HG03139 (cell line): ENCODE results near the gene TBCEL.
"Not testable (repeated sequence)": the region's sequence is repeated elsewhere in the genome, so short reads cannot be mapped to it uniquely, and the experiment has no call there.

Source experiments
- ATAC-seq: cut with Tn5 transposase; IDR thresholded peaks from one replicate; pipeline ENCODE4 v1.9.1; 2021; ENCODE audit not compliant: unreplicated experiment

TBCEL gene

GRCh38 chr11:121024989-121025388 is 1.1 kb downstream of the TBCEL start:
- no peak for ATAC-seq

- no peak for ATAC-seq
Observed at GRCh38 chr11:121029153-121029552, 5.3 kb downstream of the TBCEL start.

GRCh38 chr11:121029813-121030445 is 6.0 kb downstream of the TBCEL start:
- no peak for ATAC-seq

- ATAC-seq, result no peak
Observed at GRCh38 chr11:121031167-121031566, 7.3 kb downstream of the TBCEL start.

- not testable (repeated sequence) for ATAC-seq
Observed at GRCh38 chr11:121031648-121032047, 7.7 kb downstream of the TBCEL start.

GRCh38 chr11:121032546-121032945 is 8.6 kb downstream of the TBCEL start:
- no peak for ATAC-seq

GRCh38 chr11:121033635-121034034 is 9.7 kb downstream of the TBCEL start:
- ATAC-seq, result no peak

- no peak for ATAC-seq
Observed at GRCh38 chr11:121035169-121035755, 11.4 kb downstream of the TBCEL start.

GRCh38 chr11:121035780-121036179 is 11.9 kb downstream of the TBCEL start:
- ATAC-seq, result no peak

GRCh38 chr11:121037016-121037415 is 13.1 kb downstream of the TBCEL start:
- no peak for ATAC-seq

GRCh38 chr11:121038648-121039409 is 14.9 kb downstream of the TBCEL start:
- no peak for ATAC-seq

- ATAC-seq, result no peak
Observed at GRCh38 chr11:121039971-121040613, 16.2 kb downstream of the TBCEL start.

- no peak for ATAC-seq
Observed at GRCh38 chr11:121040614-121041002, 16.7 kb downstream of the TBCEL start.

GRCh38 chr11:121041072-121041471 is 17.2 kb downstream of the TBCEL start:
- no peak for ATAC-seq

GRCh38 chr11:121042296-121042695 is 18.4 kb downstream of the TBCEL start:
- ATAC-seq, result no peak

GRCh38 chr11:121047926-121048325 is 24.0 kb downstream of the TBCEL start:
- no peak for ATAC-seq

- no peak for ATAC-seq
Observed at GRCh38 chr11:121048464-121049233, 24.7 kb downstream of the TBCEL start.

GRCh38 chr11:121053244-121053643 is 29.3 kb downstream of the TBCEL start:
- ATAC-seq, result no peak

- no peak for ATAC-seq
Observed at GRCh38 chr11:121054266-121054665, 30.4 kb downstream of the TBCEL start.

- no peak for ATAC-seq
Observed at GRCh38 chr11:121055076-121055475, 31.2 kb downstream of the TBCEL start.

- ATAC-seq, result no peak
Observed at GRCh38 chr11:121057922-121058321, 34.0 kb downstream of the TBCEL start.
